OCI-M2 (cell line): ENCODE results near the gene ROBO4.

Experiments used
- DNase-seq: peaks from one replicate; lab custom pipeline; 2025; ENCODE audit not compliant: unreplicated experiment; lab: John Stamatoyannopoulos, UW

ROBO4 gene

GRCh38 chr11:124890683-124891372, 6.8 kb downstream of the ROBO4 start:
- DNase-seq: no peak

- DNase-seq: no peak
Measured at GRCh38 chr11:124890151-124890550, 7.5 kb downstream of the ROBO4 start.

GRCh38 chr11:124889191-124890091, 8.2 kb downstream of the ROBO4 start:
- no peak for DNase-seq

GRCh38 chr11:124887667-124888013, 10.0 kb downstream of the ROBO4 start:
- no peak for DNase-seq

GRCh38 chr11:124886978-124887666, 10.5 kb downstream of the ROBO4 start:
- DNase-seq: no peak

- DNase-seq: no peak
Measured at GRCh38 chr11:124886476-124886875, 11.2 kb downstream of the ROBO4 start.

GRCh38 chr11:124884869-124885479, 12.7 kb downstream of the ROBO4 start:
- DNase-seq: no peak

- no peak for DNase-seq
Measured at GRCh38 chr11:124884340-124884739, 13.3 kb downstream of the ROBO4 start.

- no peak for DNase-seq
Measured at GRCh38 chr11:124882339-124883071, 15.2 kb downstream of the ROBO4 start.

GRCh38 chr11:124880958-124881357, 16.7 kb downstream of the ROBO4 start:
- no peak for DNase-seq

- DNase-seq: no peak
Measured at GRCh38 chr11:124880290-124880611, 17.4 kb downstream of the ROBO4 start.

GRCh38 chr11:124879493-124880289, 18.0 kb downstream of the ROBO4 start:
- no peak for DNase-seq

GRCh38 chr11:124878759-124879492, 18.7 kb downstream of the ROBO4 start:
- no peak for DNase-seq

GRCh38 chr11:124877910-124878758, 19.5 kb downstream of the ROBO4 start:
- no peak for DNase-seq

GRCh38 chr11:124877631-124877909, 20.1 kb downstream of the ROBO4 start:
- DNase-seq: no peak

GRCh38 chr11:124876818-124877630, 20.6 kb downstream of the ROBO4 start:
- DNase-seq: no peak

GRCh38 chr11:124875943-124876817, 21.5 kb downstream of the ROBO4 start:
- DNase-seq: no peak
